H1 (cell line): ENCODE measurements around the gene PRICKLE1. TPM values are rescaled to one million over a fixed set of nuclear protein-coding genes. Genes with fewer than 3 reads are reported as not detected.

Experiments
- CTCF ChIA-PET: fragments of 300-600 bp; sonication (Branson Sonifier 250); formaldehyde crosslinking; loops from one replicate; lab custom pipeline; 2021; ENCODE audit not compliant: partially characterized antibody; lab: Charles Lee
- POLR2A ChIA-PET: fragments of 300-600 bp; sonication (Branson Sonifier 250); formaldehyde crosslinking; loops from one replicate; lab custom pipeline; 2021; ENCODE audit warnings: inconsistent platforms; ENCODE audit not compliant: partially characterized antibody; lab: Charles Lee
- DNase-seq, 2 experiments: peaks; one replicate each; pipeline versions ENCODE4 v3.0.0 to v3.0.0-alpha.2; 2010 to 2022; ENCODE audit warnings: low spot score in 2 of 2, low read depth in 1 of 2, mixed read lengths in 1 of 2
- FAIRE-seq: peaks from 2 replicates; lab custom pipeline; 2011; peaks lifted over from hg19 to GRCh38; lab: Jason Lieb, UNC
- H2AFZ ChIP-seq: 2 replicates; pipeline ENCODE4 v1.8.1; 2012; ENCODE audit warnings: low read length, inconsistent platforms
- H2AK5ac ChIP-seq: 2 replicates; pipeline ENCODE4 v1.6.1; 2013; ENCODE audit warnings: low read depth, low read length
- H2BK120ac ChIP-seq: replicated peaks from 2 replicates; pipeline ENCODE3; 2013; ENCODE audit warnings: low read depth, low read length, inconsistent platforms
- H2BK12ac ChIP-seq: 2 replicates; pipeline ENCODE4 v1.6.1; 2013; ENCODE audit warnings: low read depth, low read length
- H2BK15ac ChIP-seq: 2 replicates; pipeline ENCODE4 v1.6.1; 2013; ENCODE audit warnings: low read length
- H2BK20ac ChIP-seq: 2 replicates; pipeline ENCODE4 v1.6.1; 2013; ENCODE audit warnings: low read length
- H2BK5ac ChIP-seq: 2 replicates; pipeline ENCODE4 v1.6.1; 2013; ENCODE audit warnings: low read depth, low read length
- H3K14ac ChIP-seq: 2 replicates; pipeline ENCODE4 v1.6.1; 2013; ENCODE audit warnings: inconsistent platforms; ENCODE audit not compliant: insufficient read length
- H3K18ac ChIP-seq: 2 replicates; pipeline ENCODE4 v1.6.1; 2013; ENCODE audit warnings: low read length; ENCODE audit errors: extremely low read depth
- H3K23ac ChIP-seq: 2 replicates; pipeline ENCODE4 v1.6.1; 2013; ENCODE audit warnings: inconsistent platforms; ENCODE audit not compliant: insufficient read length
- H3K23me2 ChIP-seq: 2 replicates; pipeline ENCODE4 v1.6.1; 2013; ENCODE audit warnings: low read depth, low read length
- H3K27ac ChIP-seq: 2 replicates; pipeline ENCODE4 v1.6.1; 2011; ENCODE audit warnings: low read depth, low read length, inconsistent platforms
- H3K27me3 ChIP-seq, 4 experiments: replicated peaks in 1 of 4; 1 replicate in 1 of 4; 2 replicates in 3 of 4; pipeline versions ENCODE4 v1.6.1 to v1.8.1; 2011 to 2013; ENCODE audit warnings: low read length in 3 of 4, mild to moderate bottlenecking in 3 of 4, inconsistent platforms in 2 of 4, mixed read lengths in 2 of 4, moderate library complexity in 1 of 4; ENCODE audit not compliant: control insufficient read depth in 3 of 4, insufficient read depth in 3 of 4; ENCODE audit errors: extremely low read depth in 1 of 4
- H3K36me3 ChIP-seq, 4 experiments: 2 replicates each; pipeline versions ENCODE4 v1.6.1 to v1.8.1; 2011 to 2013; ENCODE audit warnings: mild to moderate bottlenecking in 4 of 4, low read length in 3 of 4, moderate library complexity in 2 of 4, control low read depth in 1 of 4, inconsistent platforms in 1 of 4; ENCODE audit not compliant: insufficient read depth in 4 of 4, control insufficient read depth in 2 of 4
- H3K4ac ChIP-seq: replicated peaks from 2 replicates; pipeline ENCODE3; 2013; ENCODE audit warnings: low read length, low read depth, mixed read lengths, inconsistent platforms; ENCODE audit not compliant: insufficient read length
- H3K4me1 ChIP-seq, 4 experiments: replicated peaks in 1 of 4; 1 replicate in 1 of 4; 2 replicates in 3 of 4; pipeline versions ENCODE4 v1.6.1 to v1.8.1; 2011 to 2013; ENCODE audit warnings: low read length in 3 of 4, inconsistent platforms in 2 of 4, mixed read lengths in 1 of 4; ENCODE audit not compliant: insufficient read depth in 4 of 4, control insufficient read depth in 3 of 4
- H3K4me2 ChIP-seq, 2 experiments: 2 replicates each; pipeline versions ENCODE4 v1.6.1 to v1.8.1; 2011 to 2013; ENCODE audit warnings: low read depth in 2 of 2, low read length in 2 of 2, control low read depth in 1 of 2, inconsistent platforms in 1 of 2, mild to moderate bottlenecking in 1 of 2; ENCODE audit not compliant: insufficient read depth in 1 of 2
- H3K4me3 ChIP-seq, 4 experiments: fragments of 200-600, 300-600 bp in 1 of 4; sonication (generic), shearing (Covaris generic), sonication (Bioruptor Twin) in 1 of 4; 2 replicates each; pipeline versions ENCODE4 v1.5.1 to v1.8.1; 2011 to 2016; ENCODE audit warnings: low read length in 4 of 4, low read depth in 3 of 4, control low read depth in 2 of 4, inconsistent platforms in 2 of 4, mild to moderate bottlenecking in 2 of 4, mixed read lengths in 1 of 4, moderate library complexity in 1 of 4; ENCODE audit not compliant: insufficient read depth in 2 of 4; ENCODE audit errors: extremely low read depth in 1 of 4
- H3K56ac ChIP-seq: replicated peaks from 2 replicates; pipeline ENCODE3; 2013; ENCODE audit warnings: low read depth, mild to moderate bottlenecking, mixed read lengths, low read length, inconsistent platforms; ENCODE audit not compliant: insufficient read length
- H3K79me1 ChIP-seq: 2 replicates; pipeline ENCODE4 v1.6.1; 2013; ENCODE audit warnings: low read depth, low read length, control low read depth
- H3K79me2 ChIP-seq, 2 experiments: 2 replicates each; pipeline versions ENCODE4 v1.6.1 to v1.8.1; 2012 to 2013; ENCODE audit warnings: low read length in 2 of 2, mild to moderate bottlenecking in 2 of 2, inconsistent platforms in 1 of 2; ENCODE audit not compliant: insufficient read depth in 2 of 2, control insufficient read depth in 1 of 2
- H3K9ac ChIP-seq, 4 experiments: replicated peaks in 1 of 4; 1 replicate in 1 of 4; 2 replicates in 3 of 4; pipeline versions ENCODE4 v1.6.1 to v1.8.1; 2011 to 2013; ENCODE audit warnings: low read depth in 3 of 4, low read length in 3 of 4, control low read depth in 2 of 4, mild to moderate bottlenecking in 2 of 4, moderate library complexity in 2 of 4, inconsistent platforms in 1 of 4; ENCODE audit errors: extremely low read depth in 1 of 4
- H3K9me3 ChIP-seq, 2 experiments: 2 replicates each; pipeline versions ENCODE4 v1.6.1 to v1.8.1; 2012 to 2013; ENCODE audit warnings: mild to moderate bottlenecking in 2 of 2, moderate library complexity in 2 of 2, control low read depth in 1 of 2, inconsistent platforms in 1 of 2, low read depth in 1 of 2, low read length in 1 of 2, mixed read lengths in 1 of 2; ENCODE audit not compliant: insufficient read depth in 2 of 2
- H4K20me1 ChIP-seq, 2 experiments: replicated peaks in 1 of 2; 2 replicates each; pipeline versions ENCODE3 to v1.8.1; 2011 to 2013; ENCODE audit warnings: inconsistent platforms in 2 of 2, low read length in 2 of 2, mild to moderate bottlenecking in 1 of 2; ENCODE audit not compliant: insufficient read depth in 2 of 2, control insufficient read depth in 1 of 2
- H4K5ac ChIP-seq: 2 replicates; pipeline ENCODE4 v1.6.1; 2013; ENCODE audit warnings: low read length, low read depth, mixed read lengths, inconsistent platforms; ENCODE audit not compliant: insufficient read length
- H4K8ac ChIP-seq: 2 replicates; pipeline ENCODE4 v1.8.0; 2013; ENCODE audit warnings: mild to moderate bottlenecking, moderate library complexity, low read length, inconsistent platforms; ENCODE audit not compliant: insufficient read depth; ENCODE audit errors: extremely low read depth
- H4K91ac ChIP-seq: replicated peaks from 2 replicates; pipeline ENCODE3; 2013; ENCODE audit warnings: low read length, mixed read lengths, inconsistent platforms; ENCODE audit not compliant: insufficient read length
- BACH1 ChIP-seq: IDR thresholded peaks from 2 replicates; pipeline ENCODE4 v1.6.1; 2012; ENCODE audit warnings: low read length, improper control_type of control experiment
- GABPA ChIP-seq: IDR thresholded peaks from 2 replicates; pipeline ENCODE4 v1.6.1; 2011; ENCODE audit warnings: mild to moderate bottlenecking, low read length, moderate library complexity, borderline replicate concordance; ENCODE audit not compliant: insufficient read depth
- JUN ChIP-seq: IDR thresholded peaks from 2 replicates; pipeline ENCODE4 v1.6.1; 2011; ENCODE audit warnings: low read depth, mild to moderate bottlenecking, improper control_type of control experiment, low read length
- NRF1 ChIP-seq: IDR thresholded peaks from 2 replicates; pipeline ENCODE4 v1.6.1; 2011; ENCODE audit warnings: mild to moderate bottlenecking, low read depth, low read length, improper control_type of control experiment
- PHF8 ChIP-seq: fragments of 200-600 bp; sonication (generic); conservative IDR thresholded peaks from 2 replicates; pipeline ENCODE4 v1.7.1; 2012; ENCODE audit warnings: low read depth, mild to moderate bottlenecking, inconsistent platforms, low read length, moderate library complexity
- SIRT6 ChIP-seq: IDR thresholded peaks from one replicate; pipeline ENCODE4 v1.7.1; 2012; ENCODE audit warnings: low read length, inconsistent platforms
- SIX5 ChIP-seq: IDR thresholded peaks from 2 replicates; pipeline ENCODE4 v1.6.1; 2011; ENCODE audit warnings: mild to moderate bottlenecking, low read depth, low read length
- SUZ12 ChIP-seq: fragments of 200-600 bp; sonication (generic); IDR thresholded peaks from 2 replicates; pipeline ENCODE4 v1.6.1; 2012; ENCODE audit warnings: mild to moderate bottlenecking, inconsistent platforms, low read length, moderate library complexity, mixed read lengths
- WGBS, 2 experiments: shearing (Covaris generic) in 1 of 2; methylation state at CpG; one replicate each; pipeline versions ENCODE4 v1.1.6 to v1.1.7; 2013 to 2015; ENCODE audit warnings: low lambda C conversion rate in 2 of 2, mixed read lengths in 2 of 2, inconsistent platforms in 1 of 2, low coverage in 1 of 2, missing lambda C conversion rate in 1 of 2; ENCODE audit not compliant: insufficient replicate concordance in 2 of 2, insufficient coverage in 1 of 2, insufficient read length in 1 of 2; ENCODE audit errors: extremely low coverage in 1 of 2, missing lambda C conversion rate in 1 of 2; 5-methylcytosine and 5-hydroxymethylcytosine counted together
- polyA plus RNA-seq, 7 experiments: library from polyadenylated mRNA; depleted of rRNA in 3 of 7; stranded (reverse) in 5 of 7; unstranded in 2 of 7; fragments of >200 nt in 5 of 7; fragments of 200-250 nt in 2 of 7; gene quantifications; 1 replicate in 5 of 7; 2 replicates in 1 of 7; 4 replicates in 1 of 7; pipeline versions ENCODE4 v1.2.1 to v1.2.3, GENCODE V29; 2011 to 2013; ENCODE audit warnings: missing spikeins in 2 of 7, mixed read lengths in 2 of 7
- total RNA-seq: library from RNA; stranded (reverse); fragmentation: NEBNext Ultra II Directional; extraction: Animal tissue kit (Norgen Biotek cat#: 25700); gene quantifications from 2 replicates; pipeline ENCODE4 v1.2.1, GENCODE V29; 2021
- TF ChIP-seq, protein P1 (sequence below): IDR thresholded peaks from 2 replicates; pipeline ENCODE4 v1.6.1; 2012; ENCODE audit warnings: low read length, inconsistent platforms

Gene PRICKLE1
- total and polyA plus RNA-seq, 2 of the 8 experiments (the other 6 are each of a cell fraction or from before 2014, with no cell fraction given) = 14.0 to 22.4 TPM

DNA sequence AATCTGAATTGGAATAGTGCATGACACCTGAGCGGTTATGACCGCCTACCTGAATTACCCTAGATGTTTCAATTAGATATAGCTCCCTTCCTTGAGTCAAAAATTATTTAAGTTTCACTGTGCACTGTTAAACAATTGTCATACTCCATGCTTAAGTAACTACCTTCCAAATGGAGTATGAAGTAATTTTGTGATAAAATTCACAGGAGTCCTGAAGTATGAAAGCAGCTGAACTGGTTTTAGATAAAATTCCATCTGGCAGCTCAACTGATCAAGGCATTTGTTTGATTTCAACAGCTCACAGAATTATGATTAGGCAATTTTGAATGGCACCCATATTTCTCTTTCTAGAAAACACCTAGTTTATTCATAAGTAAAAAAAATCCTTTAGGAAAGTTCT is 19.5 kb downstream of the PRICKLE1 start:
- H3K9me3 ChIP-seq = no peaks in the 10 kb centered on the region
- H3K9ac ChIP-seq = no peak overlapping the region
- no peak overlapping the region for H3K4me2 ChIP-seq
- H2AK5ac ChIP-seq = no peak overlapping the region
- no peak overlapping the region for H2BK15ac ChIP-seq
- CTCF ChIA-PET = interaction anchor here (0.7 to 8.5 kb wide), 22 partner anchors 8 to 769 kb away, joined by 3 to 104 read pairs (median 4); no protein-coding TSS in a partner anchor
- H3K14ac ChIP-seq = no peak overlapping the region
- no peak overlapping the region for H3K23ac ChIP-seq
- H4K5ac ChIP-seq = no peak overlapping the region
- H3K18ac ChIP-seq = no peak overlapping the region
- H3K56ac ChIP-seq = no peak overlapping the region
- no peak overlapping the region for H2BK120ac ChIP-seq
- TF ChIP-seq, protein P1, sequence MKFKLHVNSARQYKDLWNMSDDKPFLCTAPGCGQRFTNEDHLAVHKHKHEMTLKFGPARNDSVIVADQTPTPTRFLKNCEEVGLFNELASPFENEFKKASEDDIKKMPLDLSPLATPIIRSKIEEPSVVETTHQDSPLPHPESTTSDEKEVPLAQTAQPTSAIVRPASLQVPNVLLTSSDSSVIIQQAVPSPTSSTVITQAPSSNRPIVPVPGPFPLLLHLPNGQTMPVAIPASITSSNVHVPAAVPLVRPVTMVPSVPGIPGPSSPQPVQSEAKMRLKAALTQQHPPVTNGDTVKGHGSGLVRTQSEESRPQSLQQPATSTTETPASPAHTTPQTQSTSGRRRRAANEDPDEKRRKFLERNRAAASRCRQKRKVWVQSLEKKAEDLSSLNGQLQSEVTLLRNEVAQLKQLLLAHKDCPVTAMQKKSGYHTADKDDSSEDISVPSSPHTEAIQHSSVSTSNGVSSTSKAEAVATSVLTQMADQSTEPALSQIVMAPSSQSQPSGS = no peak
- TF ChIP-seq JUN (no peak), PHF8 (no peak), SUZ12 (no peak), BACH1 (no peak), GABPA (no peak), SIRT6 (no peak), NRF1 (no peak), SIX5 (no peak)
- TF ChIP-seq, all 59 proteins: peak for 0
- Histone ChIP-seq H2AFZ (no peak overlapping the region), H3K4me1 (peaks cover 0 to 4% (median 0%) of the 10 kb centered on the region in 4 experiments; a peak in 1 of 7 replicates), H3K27ac (no peak overlapping the region), H3K23me2 (no peaks in the 10 kb centered on the region), H3K79me1 (no peaks in the 10 kb centered on the region), H2BK12ac (no peak overlapping the region), H2BK5ac (no peak overlapping the region), H3K27me3 (no peaks in the 10 kb centered on the region), H3K4me3 (no peak overlapping the region), H3K79me2 (no peaks in the 10 kb centered on the region), H4K8ac (no peak overlapping the region), H3K36me3 (no peaks in the 10 kb centered on the region), H4K91ac (no peak overlapping the region), H4K20me1 (no peaks in the 10 kb centered on the region), H2BK20ac (no peak overlapping the region), H3K4ac (no peak overlapping the region)
- WGBS, 2 experiments = 90% methylated on average over 2 of the region's 2 CpGs; no CpG with 5 or more reads in 1 of the 2 experiments
- DNase-seq = no peak
- POLR2A ChIA-PET = interaction anchor here (1.4 to 4.8 kb wide), 3 partner anchors 86 to 91 kb away, joined by 5 to 39 read pairs (median 7); no protein-coding TSS in a partner anchor
- FAIRE-seq = no peak
